Mucosa of descending colon (tissue), 3 donors: ENCODE measurements around the gene KIRREL3. TPM values are rescaled to one million over a fixed set of nuclear protein-coding genes. Genes with fewer than 3 reads are reported as not detected.
A peak's percentile ranks its signal among the peaks of the same experiment; 100 is the strongest.
"Not testable (repeated sequence)": the region's sequence is repeated elsewhere in the genome, so short reads cannot be mapped to it uniquely, and the experiment has no call there.

Experiments
- ATAC-seq: fragments of 200-7000 bp; cut with Tn5 transposase; one replicate; pipeline ENCODE4 v1.9.1; 2020; ENCODE audit warnings: mild to moderate bottlenecking, moderate library complexity
- DNase-seq, 3 donors: peaks; one replicate each; pipeline ENCODE4 v3.0.0-alpha.2; 2020
- H3K36me3 ChIP-seq: fragments of 200-600 bp; one replicate; pipeline ENCODE4 v1.8.0; 2021; ENCODE audit warnings: low read depth, mild to moderate bottlenecking
- H3K4me1 ChIP-seq: fragments of 200-600 bp; one replicate; pipeline ENCODE4 v1.8.0; 2021; ENCODE audit warnings: low read depth, mild to moderate bottlenecking
- H3K4me3 ChIP-seq: fragments of 200-600 bp; one replicate; pipeline ENCODE4 v1.8.0; 2021; ENCODE audit warnings: mild to moderate bottlenecking
- H3K9me3 ChIP-seq: fragments of 200-600 bp; one replicate; pipeline ENCODE4 v1.8.0; 2021; ENCODE audit warnings: mild to moderate bottlenecking
- CTCF ChIP-seq: fragments of 200-600 bp; IDR thresholded peaks from one replicate; pipeline ENCODE4 v1.8.0; 2022; ENCODE audit warnings: antibody characterized with exemption, mild to moderate bottlenecking
- intact Hi-C, 2 donors: fragments of 100-400 bp; cut with DNase I in 1 of 2; cut with micrococcal nuclease in 1 of 2; formaldehyde crosslinking; loops; one replicate each; pipeline versions ENCODE4 v1.11.0 to v1.11.1; 2022; cut with DNase I, micrococcal nuclease
- total RNA-seq, 3 donors: library from RNA; stranded (reverse); fragmentation: NEBNext Ultra II Directional in 2 of 3; extraction: Animal tissue kit (Norgen Biotek cat#: 25700) in 2 of 3; gene quantifications; one replicate each; pipeline versions ENCODE4 v1.2.1 to v1.2.4, GENCODE V29; 2021 to 2023
- donor health status: DM: no; HTN: no; CAD: no; lungs with moderate emphysema.
- donor health status: DM: no; HTN: no; CAD: no.
- donor health status: DM: no; HTN: yes; CAD: no.

The KIRREL3 gene
- total RNA-seq, 3 donors from 2014 or later: 0.23 to 2.4 (median 0.70) TPM

- Histone ChIP-seq H3K36me3 (no peaks in the 10 kb centered on the region), H3K4me3 (no peak overlapping the region), H3K9me3 (peaks cover 5% of the 10 kb centered on the region), H3K4me1 (peaks cover 8% of the 10 kb centered on the region)
- no peak for TF ChIP-seq CTCF
- ATAC-seq (no peak), DNase-seq (no peak)
- intact Hi-C loops: no loop called here
These were observed 600.6 kb downstream of the KIRREL3 start for GRCh38 chr11:126400019-126400418.

GRCh38 chr11:126398721-126399120 is 601.8 kb downstream of the KIRREL3 start:
- no peak overlapping the region for H3K4me3 ChIP-seq
- H3K4me1 ChIP-seq: peaks cover 5% of the 10 kb centered on the region
- H3K36me3 ChIP-seq: no peaks in the 10 kb centered on the region
- DNase-seq (no peak), ATAC-seq (no peak)
- peaks cover 5% of the 10 kb centered on the region for H3K9me3 ChIP-seq
- no peak for TF ChIP-seq CTCF
- intact Hi-C loops: no loop called here

DNA sequence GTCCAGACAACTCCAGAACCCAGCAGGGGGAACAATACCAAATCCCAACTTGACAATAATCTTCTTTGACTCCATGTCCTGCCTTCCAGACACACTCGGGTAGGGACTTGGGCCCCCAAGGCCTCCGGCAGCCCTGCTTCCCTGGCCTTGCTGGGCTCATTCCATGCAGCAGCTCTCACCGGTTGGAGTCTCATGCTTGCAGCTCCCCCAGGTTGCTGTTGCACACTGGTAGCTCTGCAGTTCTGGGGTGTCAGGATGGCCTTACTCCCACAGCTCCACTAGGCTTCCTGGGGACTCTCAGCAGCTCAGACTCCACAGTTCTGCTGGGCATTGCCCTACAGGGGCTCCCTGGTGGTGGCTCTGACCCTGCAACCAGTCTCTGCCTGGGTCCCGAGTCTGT is 602.3 kb downstream of the KIRREL3 start:
- intact Hi-C loops: no loop called here
- peaks cover 5% of the 10 kb centered on the region for H3K4me1 ChIP-seq
- no peak for TF ChIP-seq CTCF
- no peak for ATAC-seq
- peaks cover 5% of the 10 kb centered on the region for H3K9me3 ChIP-seq
- no peak overlapping the region for H3K4me3 ChIP-seq
- no peaks in the 10 kb centered on the region for H3K36me3 ChIP-seq
- DNase-seq: no peak

DNA sequence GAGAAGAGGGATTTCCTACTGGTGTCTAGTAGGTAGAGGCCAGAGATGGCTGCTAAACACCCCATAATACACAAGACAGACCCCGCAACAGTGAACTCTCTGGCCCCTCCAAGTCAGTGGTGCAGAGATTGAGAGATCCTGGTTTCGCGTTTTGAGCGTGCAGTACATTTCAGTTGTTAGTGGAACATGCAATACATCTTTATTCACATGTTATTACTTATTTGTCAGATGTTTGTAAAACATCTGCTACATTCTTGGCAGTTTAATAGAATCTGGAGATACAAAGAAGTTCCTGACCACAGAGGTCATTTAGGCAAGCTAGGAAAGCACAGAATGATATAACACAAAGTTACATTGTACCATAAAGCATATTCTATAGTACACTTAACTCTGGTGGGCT is 603.6 kb downstream of the KIRREL3 start:
- ATAC-seq (no peak), DNase-seq (no peak)
- no peak for TF ChIP-seq CTCF
- no peak overlapping the region for H3K4me3 ChIP-seq
- H3K4me1 ChIP-seq: no peaks in the 10 kb centered on the region
- H3K9me3 ChIP-seq: peaks cover 5% of the 10 kb centered on the region
- H3K36me3 ChIP-seq: no peaks in the 10 kb centered on the region
- intact Hi-C loops: no loop called here

DNA sequence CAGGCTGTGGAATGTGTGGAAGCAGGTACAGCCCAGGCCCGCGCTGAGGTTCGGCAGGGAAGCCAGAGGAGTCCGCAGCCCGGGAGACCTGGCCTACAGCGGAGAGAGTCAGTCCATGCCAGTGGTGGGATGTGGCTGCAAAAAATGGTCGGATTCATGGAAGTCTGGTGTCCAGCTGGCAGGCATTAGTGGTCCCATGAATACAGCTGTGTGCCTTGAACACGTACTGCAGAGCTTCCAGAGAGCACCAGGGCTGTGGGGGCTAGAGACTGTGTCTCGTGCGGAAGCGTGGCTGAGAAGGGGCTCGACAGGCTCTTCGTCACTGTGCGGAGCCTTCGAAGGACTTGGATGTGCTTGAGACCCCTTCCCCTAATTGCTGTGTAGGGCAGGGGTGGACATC is 604.3 kb downstream of the KIRREL3 start:
- H3K4me1 ChIP-seq, H3K9me3 ChIP-seq, DNase-seq, H3K36me3 ChIP-seq, H3K4me3 ChIP-seq, intact Hi-C loops, ATAC-seq: not testable (repeated sequence)

DNA sequence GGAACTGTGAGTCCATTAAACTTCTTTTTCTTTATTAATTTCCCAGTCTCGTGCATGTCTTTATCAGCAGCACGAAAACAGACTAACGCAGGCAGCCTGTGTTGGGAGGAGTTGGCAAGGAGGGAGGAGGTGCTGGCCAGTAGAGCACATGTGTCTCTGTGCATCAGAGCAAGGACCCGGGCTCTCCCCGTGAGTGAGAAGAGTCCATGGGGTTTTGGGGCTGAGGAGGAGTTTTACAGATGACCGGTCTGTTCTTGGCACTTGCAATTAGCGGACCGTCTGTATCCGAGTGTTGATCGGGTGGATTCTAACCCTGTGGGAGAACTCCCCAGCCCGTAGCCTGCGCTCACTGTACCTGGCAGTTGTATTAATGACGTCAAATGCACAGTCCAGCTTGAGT is 604.8 kb downstream of the KIRREL3 start:
- intact Hi-C loops, DNase-seq, H3K4me3 ChIP-seq, H3K4me1 ChIP-seq, H3K36me3 ChIP-seq, H3K9me3 ChIP-seq: not testable (repeated sequence)
- ATAC-seq: peak; percentile 23

- H3K4me3 ChIP-seq, ATAC-seq, H3K4me1 ChIP-seq, H3K9me3 ChIP-seq, H3K36me3 ChIP-seq, intact Hi-C loops, DNase-seq: not testable (repeated sequence)
These were observed 605.9 kb downstream of the KIRREL3 start for GRCh38 chr11:126394634-126395072.
